ENCODE data around the gene KSR1.
A peak's percentile ranks its signal among the peaks of the same experiment; 100 is the strongest.

The KSR1 gene

GRCh38 chr17:27593232-27593856 lies 137.1 kb downstream of the KSR1 start:
- Histone ChIP-seq H3K4me1 (no peaks in the 10 kb centered on the region), H3K9ac (no peak overlapping the region), H4K20me1 (no peaks in the 10 kb centered on the region; a peak in 1 of 22 replicates), H3K4me2 (no peak overlapping the region), H3K36me3 (peaks cover 0 to 65% (median 0%) of the 10 kb centered on the region in 11 experiments; a peak in 6 of 22 replicates), H3K4me3 (no peak overlapping the region), H3K27ac (no peak overlapping the region), H3K9me3 (replicated peaks in 1 of 11) (no peaks in the 10 kb centered on the region), H3K27me3 (no peaks in the 10 kb centered on the region)
- no peak for TF ChIP-seq Cebpa-rat (IDR thresholded peaks at IDR 0.05)

- Histone ChIP-seq H3K9me3 (replicated peaks in 1 of 11) (no peaks in the 10 kb centered on the region), H3K4me1 (no peaks in the 10 kb centered on the region), H3K4me2 (no peak overlapping the region), H3K27me3 (no peaks in the 10 kb centered on the region), H3K36me3 (peaks cover 0 to 60% (median 0%) of the 10 kb centered on the region in 11 experiments; a peak in 6 of 22 replicates), H3K4me3 (no peak overlapping the region), H3K27ac (no peak overlapping the region), H4K20me1 (no peaks in the 10 kb centered on the region), H3K9ac (no peak overlapping the region)
- no peak for TF ChIP-seq Cebpa-rat (IDR thresholded peaks at IDR 0.05)
Observed at GRCh38 chr17:27593857-27594255, 137.6 kb downstream of the KSR1 start.

GRCh38 chr17:27595208-27595607 lies 139.0 kb downstream of the KSR1 start:
- TF ChIP-seq Cebpa-rat (IDR thresholded peaks at IDR 0.05), result no peak

GRCh38 chr17:27596096-27596495 lies 139.8 kb downstream of the KSR1 start:
- Histone ChIP-seq H3K36me3 (peaks cover 0 to 45% (median 0%) of the 10 kb centered on the region in 11 experiments; a peak in 6 of 22 replicates), H3K27me3 (no peaks in the 10 kb centered on the region), H3K4me3 (no peak overlapping the region), H3K4me1 (no peaks in the 10 kb centered on the region), H3K9ac (no peak overlapping the region), H4K20me1 (peaks cover 0 to 5% (median 0%) of the 10 kb centered on the region in 11 experiments; a peak in 1 of 22 replicates), H3K9me3 (replicated peaks in 1 of 11) (no peaks in the 10 kb centered on the region), H3K4me2 (no peak overlapping the region), H3K27ac (no peak overlapping the region)
- no peak for TF ChIP-seq Cebpa-rat (IDR thresholded peaks at IDR 0.05)

More at GRCh38 chr17:27595208-27595607, 139.0 kb downstream of the KSR1 start:
- Histone ChIP-seq H3K4me2 (no peak overlapping the region), H4K20me1 (no peaks in the 10 kb centered on the region), H3K27me3 (no peaks in the 10 kb centered on the region), H3K9me3 (replicated peaks in 1 of 11) (no peaks in the 10 kb centered on the region), H3K4me3 (no peak overlapping the region), H3K9ac (no peak overlapping the region), H3K36me3 (peaks cover 0 to 51% (median 0%) of the 10 kb centered on the region in 11 experiments; a peak in 6 of 22 replicates), H3K4me1 (no peaks in the 10 kb centered on the region), H3K27ac (no peak overlapping the region)

GRCh38 chr17:27596566-27597187 lies 140.4 kb downstream of the KSR1 start:
- 0 out of 22 replicates have a peak overlapping the region, but pooled peaks of 1 of the 11 experiments have one; percentile 46 for H3K9ac ChIP-seq
- peaks cover 0 to 44% (median 0%) of the 10 kb centered on the region in 11 experiments; a peak in 6 of 22 replicates for H3K36me3 ChIP-seq
- TF ChIP-seq Cebpa-rat (IDR thresholded peaks at IDR 0.05), result no peak
- no peaks in the 10 kb centered on the region for H3K27me3 ChIP-seq
- no peak overlapping the region for H3K4me2 ChIP-seq
- no peak overlapping the region for H3K4me3 ChIP-seq
- H3K4me1 ChIP-seq, result no peaks in the 10 kb centered on the region
- H4K20me1 ChIP-seq, result peaks cover 0 to 9% (median 0%) of the 10 kb centered on the region in 11 experiments; a peak in 1 of 22 replicates
- 0 out of 22 replicates have a peak overlapping the region, but pooled peaks of 1 of the 11 experiments have one; percentile 10 for H3K27ac ChIP-seq
- no peaks in the 10 kb centered on the region for H3K9me3 ChIP-seq (replicated peaks in 1 of 11)

GRCh38 chr17:27597188-27597580 lies 140.9 kb downstream of the KSR1 start:
- no peak overlapping the region for H3K4me3 ChIP-seq
- H3K27me3 ChIP-seq, result no peaks in the 10 kb centered on the region
- H3K27ac ChIP-seq, result peak overlapping the region in 1 of 11 experiments; percentile 10; a peak in 1 of 22 replicates
- no peak overlapping the region for H3K4me2 ChIP-seq
- no peak for TF ChIP-seq Cebpa-rat (IDR thresholded peaks at IDR 0.05)
- H4K20me1 ChIP-seq, result peaks cover 0 to 11% (median 0%) of the 10 kb centered on the region in 11 experiments; a peak in 2 of 22 replicates
- peaks cover 0 to 39% (median 0%) of the 10 kb centered on the region in 11 experiments; a peak in 6 of 22 replicates for H3K36me3 ChIP-seq
- peak overlapping the region in 3 of 11 experiments; percentile 0 to 46 (median 18); a peak in 1 of 22 replicates for H3K9ac ChIP-seq
- no peaks in the 10 kb centered on the region for H3K9me3 ChIP-seq (replicated peaks in 1 of 11)
- H3K4me1 ChIP-seq, result no peaks in the 10 kb centered on the region

GRCh38 chr17:27597783-27598320 lies 141.6 kb downstream of the KSR1 start:
- peak overlapping the region in 3 of 11 experiments; percentile 0 to 46 (median 18); a peak in 3 of 22 replicates for H3K9ac ChIP-seq
- no peak overlapping the region for H3K4me2 ChIP-seq
- H3K9me3 ChIP-seq (replicated peaks in 1 of 11), result no peaks in the 10 kb centered on the region
- H3K27ac ChIP-seq, result no peak overlapping the region; a peak in 1 of 22 replicates
- H3K4me3 ChIP-seq, result no peak overlapping the region
- TF ChIP-seq Cebpa-rat (IDR thresholded peaks at IDR 0.05), result no peak
- peaks cover 0 to 5% (median 0%) of the 10 kb centered on the region in 10 experiments; a peak in 3 of 20 replicates for H3K4me1 ChIP-seq
- H3K36me3 ChIP-seq, result peaks cover 0 to 32% (median 0%) of the 10 kb centered on the region in 11 experiments; a peak in 6 of 22 replicates
- H4K20me1 ChIP-seq, result peaks cover 0 to 15% (median 0%) of the 10 kb centered on the region in 11 experiments; a peak in 3 of 22 replicates
- H3K27me3 ChIP-seq, result no peaks in the 10 kb centered on the region

GRCh38 chr17:27598337-27599050 lies 142.2 kb downstream of the KSR1 start:
- TF ChIP-seq Cebpa-rat (IDR thresholded peaks at IDR 0.05), result no peak
- Histone ChIP-seq H3K4me1 (peaks cover 0 to 6% (median 1%) of the 10 kb centered on the region in 10 experiments; a peak in 4 of 20 replicates), H3K4me3 (no peak overlapping the region), H3K9ac (peak overlapping the region in 1 of 11 experiments; percentile 46; a peak in 1 of 22 replicates), H3K36me3 (peaks cover 0 to 26% (median 0%) of the 10 kb centered on the region in 11 experiments; a peak in 5 of 22 replicates), H3K27ac (no peak overlapping the region; a peak in 1 of 22 replicates), H3K4me2 (no peak overlapping the region), H4K20me1 (peaks cover 0 to 15% (median 0%) of the 10 kb centered on the region in 11 experiments; a peak in 4 of 22 replicates), H3K9me3 (replicated peaks in 1 of 11) (no peaks in the 10 kb centered on the region), H3K27me3 (no peaks in the 10 kb centered on the region)
